NB4 (cell line): ENCODE data around the gene FHOD1.

Source experiments
- DNase-seq: peaks from one replicate; pipeline ENCODE4 v3.0.0; 2010; ENCODE audit warnings: low read depth
- H3K4me3 ChIP-seq: one replicate; pipeline ENCODE4 v1.5.1; 2011; ENCODE audit warnings: mild to moderate bottlenecking, low read depth, low read length, moderate library complexity
- MYC ChIP-seq: IDR thresholded peaks from 2 replicates; pipeline ENCODE4 v1.6.1; 2011; ENCODE audit warnings: low read depth, low read length
- POLR2A ChIP-seq: IDR thresholded peaks from 2 replicates; pipeline ENCODE4 v1.6.1; 2011; ENCODE audit warnings: mild to moderate bottlenecking; ENCODE audit not compliant: insufficient read length; ENCODE audit errors: extremely low read depth
- TF ChIP-seq, protein P1 (sequence below): IDR thresholded peaks from 2 replicates; pipeline ENCODE4 v1.6.1; 2011; ENCODE audit warnings: low read depth, low read length
- TF ChIP-seq, protein P2 (sequence below): IDR thresholded peaks from one replicate; pipeline ENCODE4 v1.5.1; 2012; ENCODE audit warnings: low read depth, low read length

FHOD1 gene

DNA sequence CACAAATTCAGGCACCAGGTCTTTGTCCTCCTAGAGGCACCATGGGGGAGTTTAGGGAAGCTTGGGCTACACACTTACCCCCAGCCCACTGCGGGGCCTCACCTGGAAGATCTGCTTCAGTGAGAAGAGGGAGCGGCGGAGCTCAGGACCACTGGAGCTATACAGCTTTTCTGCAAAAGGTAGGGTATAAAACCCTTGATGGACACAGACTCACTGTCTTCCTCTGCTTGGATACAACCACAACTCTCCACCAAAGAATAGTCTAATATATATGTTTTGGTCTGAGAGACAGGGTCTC lies 9.1 kb downstream of the FHOD1 start:
- no peak overlapping the region for H3K4me3 ChIP-seq
- DNase-seq, result no peak
- TF ChIP-seq POLR2A, result no peak
- TF ChIP-seq, protein P1, sequence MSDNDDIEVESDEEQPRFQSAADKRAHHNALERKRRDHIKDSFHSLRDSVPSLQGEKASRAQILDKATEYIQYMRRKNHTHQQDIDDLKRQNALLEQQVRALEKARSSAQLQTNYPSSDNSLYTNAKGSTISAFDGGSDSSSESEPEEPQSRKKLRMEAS, result no peak
- TF ChIP-seq, protein P2, sequence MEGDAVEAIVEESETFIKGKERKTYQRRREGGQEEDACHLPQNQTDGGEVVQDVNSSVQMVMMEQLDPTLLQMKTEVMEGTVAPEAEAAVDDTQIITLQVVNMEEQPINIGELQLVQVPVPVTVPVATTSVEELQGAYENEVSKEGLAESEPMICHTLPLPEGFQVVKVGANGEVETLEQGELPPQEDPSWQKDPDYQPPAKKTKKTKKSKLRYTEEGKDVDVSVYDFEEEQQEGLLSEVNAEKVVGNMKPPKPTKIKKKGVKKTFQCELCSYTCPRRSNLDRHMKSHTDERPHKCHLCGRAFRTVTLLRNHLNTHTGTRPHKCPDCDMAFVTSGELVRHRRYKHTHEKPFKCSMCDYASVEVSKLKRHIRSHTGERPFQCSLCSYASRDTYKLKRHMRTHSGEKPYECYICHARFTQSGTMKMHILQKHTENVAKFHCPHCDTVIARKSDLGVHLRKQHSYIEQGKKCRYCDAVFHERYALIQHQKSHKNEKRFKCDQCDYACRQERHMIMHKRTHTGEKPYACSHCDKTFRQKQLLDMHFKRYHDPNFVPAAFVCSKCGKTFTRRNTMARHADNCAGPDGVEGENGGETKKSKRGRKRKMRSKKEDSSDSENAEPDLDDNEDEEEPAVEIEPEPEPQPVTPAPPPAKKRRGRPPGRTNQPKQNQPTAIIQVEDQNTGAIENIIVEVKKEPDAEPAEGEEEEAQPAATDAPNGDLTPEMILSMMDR, result no peak
- TF ChIP-seq MYC, result no peak

DNA sequence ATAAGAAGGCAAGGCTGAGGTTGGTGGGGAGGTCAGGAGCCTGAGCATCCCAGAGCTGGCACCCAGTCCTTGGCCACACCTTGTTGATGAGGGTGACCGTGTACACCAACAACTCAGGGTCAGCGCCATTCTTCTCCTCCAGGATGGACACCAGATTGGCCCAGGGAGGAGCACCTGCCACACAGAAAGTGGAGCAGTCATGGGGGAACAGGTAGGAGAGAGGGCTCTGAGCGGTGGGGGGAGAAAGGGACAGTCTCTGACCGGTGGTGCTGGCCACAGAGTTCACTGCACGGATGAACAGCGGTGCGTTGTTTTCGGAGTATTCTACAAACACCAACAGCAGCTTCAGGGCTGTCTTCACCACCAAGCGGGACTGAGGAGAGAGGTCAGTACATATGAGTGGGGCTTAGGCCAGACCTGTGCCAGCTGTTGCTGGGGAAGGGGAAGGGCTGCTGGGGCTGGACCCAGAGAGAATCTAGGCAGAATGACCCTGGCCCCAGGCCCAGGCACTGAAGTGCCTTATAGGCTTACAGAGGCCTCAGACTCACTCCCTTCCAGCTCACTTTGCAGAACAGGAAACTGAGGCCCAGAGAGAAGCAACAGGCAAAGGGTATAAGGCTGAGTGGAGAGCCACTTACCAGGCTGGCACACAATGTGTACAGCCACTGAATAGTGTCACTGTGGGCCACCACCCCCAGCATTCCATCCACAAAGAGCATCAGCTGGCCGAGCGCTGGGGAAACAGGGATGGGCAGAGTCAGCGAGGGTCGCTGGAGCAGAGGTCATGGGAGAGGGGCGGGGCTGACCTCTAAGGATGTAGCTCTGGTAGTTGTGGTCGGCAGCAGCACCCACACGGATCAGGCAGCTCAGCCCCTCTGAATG lies 9.6 kb downstream of the FHOD1 start:
- TF ChIP-seq MYC (no peak), POLR2A (no peak)
- TF ChIP-seq, protein P2, result no peak
- TF ChIP-seq, protein P1, result no peak
- DNase-seq, result no peak
- H3K4me3 ChIP-seq, result no peak overlapping the region

DNA sequence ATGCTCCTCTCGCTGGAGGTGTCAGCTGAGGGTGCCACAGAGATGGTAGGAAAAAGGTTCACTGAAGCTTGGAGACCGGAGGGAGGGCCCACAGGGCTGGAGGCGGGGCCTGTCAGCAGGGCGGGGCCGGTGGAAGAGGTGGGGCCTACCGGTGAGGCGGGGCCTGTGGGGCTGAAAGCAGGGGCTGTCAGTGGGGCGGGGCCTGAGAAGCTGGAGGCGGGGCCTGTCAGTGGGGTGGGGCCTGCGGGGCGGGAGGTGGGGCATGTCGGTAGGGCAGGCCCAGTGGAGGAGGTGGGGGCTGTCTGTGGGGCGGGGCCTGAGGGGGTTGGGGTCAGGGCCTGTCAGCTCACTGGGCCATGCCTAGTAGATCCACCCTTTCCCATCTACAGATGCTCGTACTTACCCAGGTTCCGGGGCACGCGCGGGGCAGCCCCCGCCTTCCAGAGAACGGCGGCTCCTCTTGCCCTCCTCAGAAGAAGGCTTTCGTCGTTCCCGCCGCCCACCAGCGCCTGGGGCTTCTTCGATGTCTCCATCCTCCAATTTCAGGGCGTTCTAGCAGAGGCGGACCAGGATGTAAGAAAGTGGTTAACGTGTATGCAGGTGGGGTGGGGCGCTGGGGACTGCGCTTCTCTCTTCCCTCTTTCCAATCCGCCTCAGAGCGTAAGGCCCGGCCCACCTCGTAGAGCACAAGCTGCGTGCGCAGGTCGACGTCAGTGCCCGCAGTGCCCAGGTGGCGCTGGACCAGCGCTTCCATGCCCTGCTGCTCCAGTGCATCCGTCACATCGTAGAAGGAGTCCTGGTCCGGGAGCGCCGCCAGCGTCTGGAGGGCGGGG lies 10.5 kb downstream of the FHOD1 start:
- no peak for TF ChIP-seq POLR2A
- no peak for TF ChIP-seq MYC
- TF ChIP-seq, protein P1, result no peak
- TF ChIP-seq, protein P2, result no peak
- peak; percentile 71 for DNase-seq
- H3K4me3 ChIP-seq, result no peak overlapping the region

DNA sequence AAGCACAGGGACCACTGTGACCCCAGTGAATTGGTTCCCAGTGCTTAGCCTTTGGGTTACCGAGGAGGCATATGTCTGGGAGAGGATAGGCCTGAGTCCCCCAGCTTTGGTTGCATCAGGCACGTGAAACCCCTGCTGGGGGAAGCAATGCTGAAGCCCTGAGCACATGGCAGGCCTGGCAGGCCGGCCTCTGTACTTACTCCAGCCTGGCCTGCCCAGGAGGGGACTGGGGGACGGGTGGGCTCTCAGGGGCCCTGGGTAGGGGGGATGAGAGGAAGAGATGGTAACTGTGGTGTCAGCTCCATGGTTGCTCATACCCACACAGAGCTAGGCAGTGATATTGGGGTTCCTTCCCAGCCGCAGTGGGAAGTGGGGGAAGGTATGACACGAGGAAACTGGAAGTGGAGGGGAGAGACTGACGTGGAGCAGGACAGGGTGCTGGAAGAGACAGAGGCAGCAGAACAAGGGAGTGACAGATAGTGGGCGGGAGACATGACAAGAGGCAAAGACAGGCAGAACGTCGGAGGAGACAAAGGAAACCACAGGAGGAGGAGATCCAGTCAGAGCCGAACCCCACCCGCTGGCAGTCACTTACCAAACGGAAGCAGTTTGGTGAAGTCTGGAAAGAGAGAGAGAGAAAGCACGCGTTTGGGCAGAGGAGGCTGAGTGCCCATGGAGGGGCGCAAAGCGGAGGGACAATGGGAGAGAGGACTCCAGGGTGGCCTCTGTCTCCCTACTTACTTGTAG lies 11.3 kb downstream of the FHOD1 start:
- TF ChIP-seq, protein P2, result no peak
- TF ChIP-seq, protein P1, result no peak
- TF ChIP-seq MYC (no peak), POLR2A (no peak)

DNA sequence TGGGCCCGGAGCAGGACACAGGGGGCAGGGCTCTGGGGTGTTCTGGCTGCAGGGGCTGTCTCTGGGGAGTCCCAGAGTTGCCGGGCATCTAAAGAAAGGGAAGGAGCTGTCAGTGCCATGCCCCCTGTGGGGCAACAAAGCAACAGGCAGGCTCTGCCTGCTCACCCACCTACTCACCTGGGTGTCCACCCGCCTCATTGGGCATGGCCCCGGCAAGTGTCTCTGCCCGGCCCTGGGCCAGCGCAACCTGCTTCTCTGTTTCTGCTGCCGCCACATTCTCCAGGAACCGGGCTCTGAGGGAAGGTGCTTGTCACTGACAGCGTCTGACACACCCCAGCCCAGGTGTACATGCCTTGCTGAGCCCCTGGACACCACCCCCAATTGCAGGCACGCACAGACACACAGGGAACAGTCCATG lies 13.1 kb downstream of the FHOD1 start:
- TF ChIP-seq, protein P2, result no peak
- no peak for TF ChIP-seq POLR2A
- TF ChIP-seq, protein P1, result no peak
- TF ChIP-seq MYC, result no peak
- H3K4me3 ChIP-seq, result no peak overlapping the region
- no peak for DNase-seq

More for the DNA sequence above, 11.3 kb downstream of the FHOD1 start:
- no peak for DNase-seq
- H3K4me3 ChIP-seq, result no peak overlapping the region
